NCI-H2029 treated with DMSO at 0.1 percent for 48 hours (cell line): ENCODE data around the gene USP40.

ENCODE experiments used
- DNase-seq: peaks from one replicate; lab custom pipeline; 2025; lab: John Stamatoyannopoulos, UW

The USP40 gene

GRCh38 chr2:233474308-233475160 is 92.0 kb downstream of the USP40 start:
- DNase-seq: no peak

DNA sequence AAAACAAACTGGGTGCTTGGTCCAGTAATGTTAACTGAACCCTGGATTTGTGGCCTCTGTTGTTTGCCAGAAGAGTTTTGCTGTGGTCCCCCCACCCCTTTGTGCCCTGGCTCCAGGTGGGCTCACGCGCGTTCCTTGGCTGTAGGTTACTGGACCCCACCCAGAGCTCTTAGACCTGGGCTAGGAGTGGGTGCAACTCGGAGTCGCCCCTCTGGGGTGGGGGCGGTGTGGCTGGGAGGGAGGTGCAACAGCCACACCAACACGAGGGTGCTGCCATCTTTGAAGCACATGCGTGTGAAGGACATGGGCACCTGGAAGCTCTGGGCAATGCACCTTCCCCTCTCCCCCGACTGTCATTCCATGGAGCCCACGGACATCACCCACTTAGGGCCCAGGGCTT is 92.7 kb downstream of the USP40 start:
- no peak for DNase-seq

- no peak for DNase-seq
Measured at GRCh38 chr2:233473386-233473791, 93.2 kb downstream of the USP40 start.

GRCh38 chr2:233471291-233472035 is 95.1 kb downstream of the USP40 start:
- DNase-seq: no peak

DNA sequence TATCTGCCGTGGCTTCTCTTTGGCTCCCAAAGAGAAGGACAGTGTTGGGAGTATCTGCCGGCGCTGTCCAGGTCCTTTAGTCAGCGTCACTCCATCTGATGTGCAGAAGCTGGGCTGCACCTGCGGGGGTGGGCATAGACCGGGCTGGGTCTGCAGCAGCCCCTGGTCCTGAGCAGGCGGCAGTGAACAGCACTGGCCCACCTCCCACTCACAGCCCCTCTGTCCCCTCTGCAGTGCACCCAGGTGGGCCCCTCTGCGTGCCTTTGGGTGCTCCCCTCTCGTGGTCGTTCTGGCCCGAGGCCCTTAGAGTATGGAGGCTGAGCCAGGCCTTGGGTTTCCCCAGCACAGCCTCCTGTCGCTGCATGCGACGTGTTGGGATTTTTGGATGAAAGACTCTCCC is 95.7 kb downstream of the USP40 start:
- no peak for DNase-seq

- DNase-seq: peak; percentile 35
Measured at GRCh38 chr2:233470011-233470687, 96.4 kb downstream of the USP40 start.

- no peak for DNase-seq
Measured at GRCh38 chr2:233469261-233470010, 97.1 kb downstream of the USP40 start.

- no peak for DNase-seq
Measured at GRCh38 chr2:233468741-233469110, 97.9 kb downstream of the USP40 start.

DNA sequence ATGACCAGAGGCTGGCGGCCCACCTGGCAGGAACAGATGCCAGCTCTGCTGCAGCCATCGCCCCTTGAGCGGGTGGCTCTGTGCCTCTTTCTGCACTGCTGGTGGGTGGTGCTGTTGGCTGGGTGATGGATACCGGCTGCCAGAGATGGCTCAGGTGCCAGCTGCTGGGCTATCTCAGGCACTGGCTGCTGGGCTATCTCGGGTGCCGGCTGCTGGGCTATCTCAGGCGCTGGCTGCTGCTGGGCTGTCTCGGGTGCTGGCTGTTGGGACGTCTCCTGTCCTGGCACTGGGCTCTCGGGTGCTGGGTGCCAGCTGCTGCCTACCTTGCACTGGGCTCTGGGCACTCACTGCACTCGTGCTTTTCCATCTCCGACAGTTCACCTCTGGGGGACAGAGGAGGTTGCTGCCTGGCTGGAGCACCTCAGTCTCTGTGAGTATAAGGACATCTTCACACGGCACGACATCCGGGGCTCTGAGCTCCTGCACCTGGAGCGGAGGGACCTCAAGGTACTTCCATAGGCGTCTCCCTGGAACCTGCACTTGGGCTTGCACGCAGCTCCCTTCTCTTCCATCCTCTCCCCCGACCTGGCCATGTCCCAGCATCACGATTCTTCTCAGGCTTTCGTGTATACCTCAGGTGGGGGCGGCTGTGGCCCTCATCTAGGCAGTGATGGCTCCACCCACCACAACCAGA is 98.4 kb downstream of the USP40 start:
- no peak for DNase-seq

DNA sequence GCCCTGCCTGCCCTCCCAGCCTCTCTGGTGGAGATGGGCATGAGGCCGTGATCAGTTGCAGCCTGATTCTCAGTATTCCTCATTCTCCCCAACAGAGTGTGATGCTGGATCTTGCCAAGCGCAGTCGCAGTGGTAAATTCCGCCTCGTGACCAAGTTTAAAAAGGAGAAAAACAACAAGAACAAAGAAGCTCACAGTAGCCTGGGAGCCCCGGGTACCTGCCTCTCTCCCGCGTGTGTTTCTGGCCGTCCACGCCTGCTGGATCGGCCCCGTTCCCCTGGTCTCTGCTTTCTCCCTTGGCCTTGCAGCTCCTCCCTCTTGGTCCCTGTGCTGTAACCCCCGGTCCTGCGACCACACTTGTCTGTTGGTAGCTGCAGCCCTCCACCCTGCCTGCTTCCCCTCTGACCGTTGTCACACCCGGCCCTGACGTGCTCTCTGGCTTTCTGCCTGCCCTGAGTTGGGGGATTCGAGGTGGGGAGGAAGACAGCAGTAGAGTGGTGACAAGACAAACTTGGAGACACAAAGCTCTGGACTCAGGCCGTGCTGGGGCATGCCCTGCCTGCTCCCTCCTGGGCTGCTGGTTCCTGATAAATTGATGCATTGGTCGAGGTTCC is 99.5 kb downstream of the USP40 start:
- DNase-seq: no peak

GRCh38 chr2:233464531-233465240 is 101.9 kb downstream of the USP40 start:
- no peak for DNase-seq

GRCh38 chr2:233464056-233464455 is 102.5 kb downstream of the USP40 start:
- DNase-seq: no peak

DNA sequence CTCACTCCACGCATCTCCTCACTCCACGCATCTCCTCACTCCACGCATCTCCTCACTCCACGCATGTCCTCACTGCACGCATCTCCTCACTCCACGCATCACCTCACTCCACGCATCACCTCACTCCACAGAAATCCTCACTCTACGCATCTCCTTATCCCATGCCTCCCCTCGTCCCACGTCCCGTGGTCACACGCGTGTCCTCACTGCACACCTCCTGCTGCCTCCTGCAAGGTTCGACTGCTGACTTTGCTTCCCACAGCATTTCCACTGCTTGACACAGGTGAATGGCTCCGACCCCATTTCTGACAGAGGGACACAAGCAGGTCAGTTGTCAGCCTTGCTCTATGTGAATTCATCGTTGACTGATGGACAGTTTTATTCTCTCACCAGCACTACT is 103.0 kb downstream of the USP40 start:
- no peak for DNase-seq

- no peak for DNase-seq
Measured at GRCh38 chr2:233462826-233463470, 103.6 kb downstream of the USP40 start.

DNA sequence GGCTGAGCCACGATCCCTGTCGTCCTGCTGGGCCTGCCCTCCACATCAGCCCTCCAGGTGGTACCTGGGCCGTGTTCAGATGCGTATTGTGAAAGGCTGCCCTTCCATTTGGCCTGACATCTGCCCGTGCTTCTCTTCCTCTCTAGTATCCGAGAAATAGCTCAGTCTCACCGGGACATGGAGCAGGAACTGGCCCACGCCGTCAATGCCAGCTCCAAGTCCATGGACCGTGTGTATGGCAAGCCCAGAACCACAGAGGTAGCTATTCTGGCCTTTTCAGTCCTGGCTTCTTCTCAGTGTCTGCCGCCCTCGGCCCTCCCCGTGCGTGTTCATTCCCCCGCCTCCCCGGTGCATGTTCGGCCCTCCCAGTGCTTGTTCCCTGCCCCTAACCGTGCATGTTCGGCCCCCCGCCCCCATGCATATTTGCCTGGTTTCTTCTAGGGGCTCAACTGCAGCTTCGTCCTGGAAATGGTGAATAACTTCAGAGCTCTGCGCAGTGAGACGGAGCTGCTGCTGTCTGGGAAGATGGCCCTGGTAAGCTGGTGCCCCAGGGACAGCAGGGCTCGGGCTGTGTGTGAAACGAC is 104.3 kb downstream of the USP40 start:
- DNase-seq: no peak

- DNase-seq: no peak
Measured at GRCh38 chr2:233461481-233461891, 105.1 kb downstream of the USP40 start.

GRCh38 chr2:233460726-233461441 is 105.7 kb downstream of the USP40 start:
- DNase-seq: peak; percentile 47

GRCh38 chr2:233459426-233459825 is 107.2 kb downstream of the USP40 start:
- no peak for DNase-seq

GRCh38 chr2:233458826-233459225 is 107.8 kb downstream of the USP40 start:
- DNase-seq: no peak
